DOHH2 (cell line): ENCODE measurements around the gene SLC16A7.

ENCODE experiments used
- H3F3A ChIP-seq: fragments of 200-600 bp; sonication (generic), shearing (Covaris generic); 2 replicates; pipeline ENCODE4 v1.6.0; 2016; ENCODE audit warnings: antibody characterized with exemption, mild to moderate bottlenecking; ENCODE audit not compliant: control insufficient read depth, insufficient read depth
- H3K27ac ChIP-seq: fragments of 200-600 bp; sonication (generic); 2 replicates; pipeline ENCODE4 v1.5.1; 2014; ENCODE audit warnings: low read depth, mild to moderate bottlenecking, low read length, moderate library complexity
- H3K27me3 ChIP-seq: fragments of 200-600 bp; sonication (generic); 2 replicates; pipeline ENCODE4 v1.6.1; 2014; ENCODE audit warnings: mild to moderate bottlenecking, low read length, mixed read lengths; ENCODE audit not compliant: control insufficient read depth
- H3K36me3 ChIP-seq: fragments of 200-600 bp; sonication (generic); 2 replicates; pipeline ENCODE4 v1.6.1; 2014; ENCODE audit warnings: mild to moderate bottlenecking, low read length, moderate library complexity, mixed read lengths; ENCODE audit not compliant: control insufficient read depth
- H3K4me1 ChIP-seq: fragments of 200-600 bp; sonication (generic); 2 replicates; pipeline ENCODE4 v1.6.1; 2014; ENCODE audit warnings: mild to moderate bottlenecking, low read length, mixed read lengths; ENCODE audit not compliant: control insufficient read depth
- H3K4me2 ChIP-seq: fragments of 200-600 bp; sonication (generic); 2 replicates; pipeline ENCODE4 v1.6.0; 2014; ENCODE audit warnings: mild to moderate bottlenecking, low read length, moderate library complexity
- H3K4me3 ChIP-seq: fragments of 200-600 bp; sonication (generic); 2 replicates; pipeline ENCODE4 v1.5.1; 2014; ENCODE audit warnings: mild to moderate bottlenecking, low read length, mixed read lengths
- H3K79me2 ChIP-seq: fragments of 200-600 bp; sonication (generic); 2 replicates; pipeline ENCODE4 v1.6.1; 2014; ENCODE audit warnings: mild to moderate bottlenecking, low read length, mixed read lengths; ENCODE audit not compliant: control insufficient read depth
- H3K9me2 ChIP-seq: fragments of 200-600 bp; sonication (generic); replicated peaks from 2 replicates; pipeline ENCODE4 v1.6.1; 2014; ENCODE audit warnings: mild to moderate bottlenecking, low read length, mixed read lengths; ENCODE audit not compliant: control insufficient read depth
- H3K9me3 ChIP-seq: fragments of 200-600 bp; sonication (generic); 2 replicates; pipeline ENCODE4 v1.6.1; 2014; ENCODE audit warnings: antibody characterized with exemption, low read length, mixed read lengths; ENCODE audit not compliant: control insufficient read depth, insufficient read depth
- H4K20me1 ChIP-seq: fragments of 200-600 bp; sonication (generic); 2 replicates; pipeline ENCODE4 v1.6.0; 2014; ENCODE audit warnings: low read depth, mild to moderate bottlenecking, antibody characterized with exemption, low read length, moderate library complexity; ENCODE audit not compliant: control insufficient read depth, insufficient read depth
- CTCF ChIP-seq: fragments of 200-600 bp; sonication (generic); IDR thresholded peaks from one replicate; pipeline ENCODE4 v1.5.1; 2014; ENCODE audit warnings: antibody characterized with exemption, mild to moderate bottlenecking, low read depth, low read length; ENCODE audit not compliant: poor library complexity, severe bottlenecking
- EZH2phosphoT487 ChIP-seq: fragments of 200-600 bp; sonication (generic); IDR thresholded peaks from 2 replicates; pipeline ENCODE4 v1.6.1; 2017; ENCODE audit warnings: borderline replicate concordance, mild to moderate bottlenecking, antibody characterized with exemption, low read length, moderate library complexity, mixed read lengths

Gene SLC16A7

DNA sequence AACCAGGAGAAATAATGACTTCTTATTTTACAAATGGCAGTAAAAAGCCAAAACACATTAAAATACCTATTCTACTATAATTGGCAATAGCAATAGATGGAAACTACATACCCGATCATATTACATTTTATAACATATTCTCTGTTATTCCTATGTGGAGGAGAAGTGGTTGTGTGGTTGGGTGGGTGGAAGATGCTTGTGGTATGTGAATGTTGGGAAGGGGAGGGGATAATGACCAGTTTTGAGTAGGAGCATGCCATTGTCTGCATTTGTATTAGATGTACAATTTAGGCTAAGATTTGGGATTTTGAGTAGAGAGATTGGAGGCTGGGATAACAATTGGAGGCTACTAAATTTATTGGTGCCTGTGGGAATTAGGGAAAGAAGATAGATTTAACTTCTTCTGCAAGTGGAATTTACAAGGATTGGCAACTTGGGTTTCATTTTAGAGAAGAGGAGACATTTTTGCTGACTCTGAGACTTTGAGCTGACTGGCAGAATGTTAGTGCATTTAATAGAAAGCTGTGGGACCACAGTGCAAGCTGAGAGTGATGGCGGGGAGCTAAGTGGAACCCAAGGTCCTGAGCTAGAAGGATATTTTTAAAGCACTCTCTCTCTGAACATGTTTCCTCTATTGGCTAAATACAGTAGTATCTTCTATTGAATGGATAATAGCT, 65.2 kb downstream of the SLC16A7 start:
- peaks cover 9% of the 10 kb centered on the region; the same call in 1 of the 2 replicates for H3K79me2 ChIP-seq
- H3K4me2 ChIP-seq, result no peak overlapping the region
- no peaks in the 10 kb centered on the region for H3K9me3 ChIP-seq
- no peak overlapping the region for H3K27ac ChIP-seq
- H3K4me3 ChIP-seq, result no peak overlapping the region
- H3K9me2 ChIP-seq, result no peaks in the 10 kb centered on the region
- H3K4me1 ChIP-seq, result no peaks in the 10 kb centered on the region
- TF ChIP-seq EZH2phosphoT487, result no peak
- no peak for TF ChIP-seq CTCF
- H3K36me3 ChIP-seq, result peaks cover 20% of the 10 kb centered on the region; the same call in 1 of the 2 replicates
- H3F3A ChIP-seq, result no peaks in the 10 kb centered on the region
- no peaks in the 10 kb centered on the region for H4K20me1 ChIP-seq
- H3K27me3 ChIP-seq, result no peaks in the 10 kb centered on the region

DNA sequence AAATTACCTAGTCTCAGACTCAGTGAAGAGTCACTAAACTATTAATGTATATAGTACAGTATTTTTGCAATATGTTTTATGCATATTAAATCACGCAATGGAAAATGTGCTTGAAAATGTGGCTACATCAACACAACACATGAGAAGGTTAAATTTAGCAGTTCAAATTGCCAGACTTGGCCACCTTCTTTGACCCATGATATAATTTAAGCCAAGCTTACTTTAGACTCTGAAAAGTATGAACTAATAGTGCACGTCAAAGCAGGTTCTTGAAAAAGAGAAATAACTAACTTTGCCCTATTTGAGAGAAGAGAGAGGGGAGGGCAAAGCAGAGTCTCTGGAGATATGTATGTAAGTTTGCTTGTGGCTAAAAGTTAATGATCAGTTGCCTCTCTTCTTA, 68.7 kb downstream of the SLC16A7 start:
- Histone ChIP-seq H3K27me3 (no peaks in the 10 kb centered on the region), H3K79me2 (peaks cover 9% of the 10 kb centered on the region; the same call in 1 of the 2 replicates), H3K27ac (no peak overlapping the region), H3K9me2 (no peaks in the 10 kb centered on the region), H4K20me1 (no peaks in the 10 kb centered on the region), H3K4me1 (no peaks in the 10 kb centered on the region), H3K4me3 (no peak overlapping the region), H3F3A (no peaks in the 10 kb centered on the region), H3K36me3 (no peaks in the 10 kb centered on the region; the same call in 1 of the 2 replicates), H3K4me2 (no peak overlapping the region), H3K9me3 (peaks cover 12% of the 10 kb centered on the region; the same call in 1 of the 2 replicates)
- no peak for TF ChIP-seq EZH2phosphoT487
- no peak for TF ChIP-seq CTCF

- H4K20me1 ChIP-seq, result no peaks in the 10 kb centered on the region
- H3K4me2 ChIP-seq, result no peak overlapping the region
- no peaks in the 10 kb centered on the region; the same call in 1 of the 2 replicates for H3K36me3 ChIP-seq
- peaks cover 9% of the 10 kb centered on the region; the same call in 1 of the 2 replicates for H3K79me2 ChIP-seq
- no peak overlapping the region for H3K4me3 ChIP-seq
- no peaks in the 10 kb centered on the region for H3K9me2 ChIP-seq
- no peak for TF ChIP-seq CTCF
- no peak for TF ChIP-seq EZH2phosphoT487
- no peaks in the 10 kb centered on the region for H3K27me3 ChIP-seq
- H3K27ac ChIP-seq, result no peak overlapping the region
- H3K4me1 ChIP-seq, result no peaks in the 10 kb centered on the region
- no peaks in the 10 kb centered on the region for H3F3A ChIP-seq
- H3K9me3 ChIP-seq, result peaks cover 12% of the 10 kb centered on the region; the same call in 1 of the 2 replicates
These were observed 69.9 kb downstream of the SLC16A7 start for GRCh38 chr12:59665701-59666100.
